Measurements from ENCODE around the gene DMRTB1.

DMRTB1 gene

DNA sequence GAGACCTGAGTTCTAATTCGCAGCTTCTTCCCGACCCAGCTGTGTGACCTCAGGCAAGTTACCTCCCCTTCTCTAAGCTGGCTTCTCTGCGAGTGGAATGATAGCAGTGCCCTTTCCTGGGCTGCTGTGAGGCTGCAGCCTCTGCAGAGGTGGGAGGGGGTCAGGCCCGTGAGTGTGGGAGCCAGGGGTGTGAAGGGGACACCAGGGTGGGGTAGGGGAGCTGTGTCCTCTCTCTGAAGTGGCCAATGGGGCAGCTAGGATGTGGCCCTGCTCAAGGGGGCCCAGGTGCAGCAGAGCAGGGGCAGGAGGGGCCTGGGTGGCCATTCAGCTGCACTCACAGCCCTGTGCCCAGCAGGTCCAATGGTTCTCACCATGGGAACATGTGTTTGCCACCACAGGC lies 24.5 kb downstream of the DMRTB1 start:
- Histone ChIP-seq H3K9me3 (ENCODE audit: control insufficient read depth, insufficient read depth, low read depth, low read length) (no peaks in the 10 kb centered on the region), H3K4me1 (ENCODE audit: control insufficient read depth, insufficient read depth, low read length) (no peaks in the 10 kb centered on the region), H3K27ac (ENCODE audit: extremely low read depth, low read depth, low read length) (no peak overlapping the region), H3K36me3 (ENCODE audit: control insufficient read depth in 2 of 2, insufficient read depth in 1 of 2, low read length in 2 of 2) (no peaks in the 10 kb centered on the region), H3K4me3 (ENCODE audit: low read depth, low read length) (no peak overlapping the region)
- CTCF ChIA-PET = interaction anchor here (0.6 to 7.8 kb wide), 9 partner anchors 12 to 564 kb away, joined by 3 to 79 read pairs (median 3); no protein-coding TSS in a partner anchor
- POLR2A ChIA-PET = no interaction called here
- TF ChIP-seq ZBTB17 (tag by site-specific recombination; IDR thresholded peaks at IDR 0.05) (no peak), ZNF677 (tag by site-specific recombination; IDR thresholded peaks at IDR 0.05) (no peak)
- TF ChIP-seq, protein P1, sequence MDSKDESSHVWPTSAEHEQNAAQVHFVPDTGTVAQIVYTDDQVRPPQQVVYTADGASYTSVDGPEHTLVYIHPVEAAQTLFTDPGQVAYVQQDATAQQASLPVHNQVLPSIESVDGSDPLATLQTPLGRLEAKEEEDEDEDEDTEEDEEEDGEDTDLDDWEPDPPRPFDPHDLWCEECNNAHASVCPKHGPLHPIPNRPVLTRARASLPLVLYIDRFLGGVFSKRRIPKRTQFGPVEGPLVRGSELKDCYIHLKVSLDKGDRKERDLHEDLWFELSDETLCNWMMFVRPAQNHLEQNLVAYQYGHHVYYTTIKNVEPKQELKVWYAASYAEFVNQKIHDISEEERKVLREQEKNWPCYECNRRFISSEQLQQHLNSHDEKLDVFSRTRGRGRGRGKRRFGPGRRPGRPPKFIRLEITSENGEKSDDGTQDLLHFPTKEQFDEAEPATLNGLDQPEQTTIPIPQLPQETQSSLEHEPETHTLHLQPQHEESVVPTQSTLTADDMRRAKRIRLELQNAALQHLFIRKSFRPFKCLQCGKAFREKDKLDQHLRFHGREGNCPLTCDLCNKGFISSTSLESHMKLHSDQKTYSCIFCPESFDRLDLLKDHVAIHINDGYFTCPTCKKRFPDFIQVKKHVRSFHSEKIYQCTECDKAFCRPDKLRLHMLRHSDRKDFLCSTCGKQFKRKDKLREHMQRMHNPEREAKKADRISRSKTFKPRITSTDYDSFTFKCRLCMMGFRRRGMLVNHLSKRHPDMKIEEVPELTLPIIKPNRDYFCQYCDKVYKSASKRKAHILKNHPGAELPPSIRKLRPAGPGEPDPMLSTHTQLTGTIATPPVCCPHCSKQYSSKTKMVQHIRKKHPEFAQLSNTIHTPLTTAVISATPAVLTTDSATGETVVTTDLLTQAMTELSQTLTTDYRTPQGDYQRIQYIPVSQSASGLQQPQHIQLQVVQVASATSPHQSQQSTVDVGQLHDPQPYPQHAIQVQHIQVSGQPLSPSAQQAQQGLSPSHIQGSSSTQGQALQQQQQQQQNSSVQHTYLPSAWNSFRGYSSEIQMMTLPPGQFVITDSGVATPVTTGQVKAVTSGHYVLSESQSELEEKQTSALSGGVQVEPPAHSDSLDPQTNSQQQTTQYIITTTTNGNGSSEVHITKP (tag by site-specific recombination; IDR thresholded peaks at IDR 0.05) = no peak

DNA sequence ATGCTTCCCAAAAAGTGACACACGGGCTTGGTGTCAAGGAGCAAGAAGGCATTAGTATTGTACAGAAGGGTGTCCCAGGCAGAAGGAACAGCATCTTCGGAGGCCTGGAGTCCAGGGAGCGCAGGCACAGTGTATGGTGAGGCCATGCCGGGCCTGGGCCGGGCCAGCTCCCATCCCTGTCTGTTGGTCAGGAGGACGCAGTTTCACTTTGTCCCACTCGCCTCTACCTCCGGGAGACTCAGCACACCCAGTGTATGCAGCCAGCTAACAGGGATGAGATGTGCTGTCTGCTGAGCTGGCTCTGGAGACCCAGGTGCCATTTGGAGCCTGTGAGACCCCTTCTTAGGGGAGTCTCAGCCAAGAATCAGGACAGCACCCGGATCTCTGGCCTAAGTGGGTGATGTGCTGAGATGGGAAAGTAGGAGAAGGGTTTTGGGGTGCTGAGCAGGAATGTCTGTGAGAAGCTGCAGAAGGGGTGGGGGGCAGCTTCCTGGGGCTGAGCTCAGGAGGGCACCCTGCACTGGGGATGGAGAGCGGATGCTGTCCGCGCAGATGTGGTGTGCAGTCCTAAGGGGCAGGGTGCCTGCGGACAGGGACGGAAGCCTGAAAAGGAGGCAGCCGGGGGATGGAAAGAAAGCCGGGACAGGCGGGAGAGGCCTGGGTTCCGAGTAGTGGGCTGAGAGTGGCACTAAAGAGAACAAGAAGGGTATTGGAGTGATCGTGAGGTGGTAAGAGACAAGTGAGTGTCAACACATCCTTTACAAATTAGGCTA lies 25.7 kb downstream of the DMRTB1 start:
- Histone ChIP-seq H3K9me3 (ENCODE audit: control insufficient read depth, insufficient read depth, low read depth, low read length) (no peaks in the 10 kb centered on the region), H3K4me1 (ENCODE audit: control insufficient read depth, insufficient read depth, low read length) (no peaks in the 10 kb centered on the region), H3K4me3 (ENCODE audit: low read depth, low read length) (no peak overlapping the region), H3K27ac (ENCODE audit: extremely low read depth, low read depth, low read length) (no peak overlapping the region), H3K36me3 (ENCODE audit: control insufficient read depth in 2 of 2, insufficient read depth in 1 of 2, low read length in 2 of 2) (no peaks in the 10 kb centered on the region)
- TF ChIP-seq ZEB2 (tag by site-specific recombination; IDR thresholded peaks at IDR 0.05) (no peak), ZNF785 (tag by site-specific recombination; IDR thresholded peaks at IDR 0.05) (no peak), ZNF302 (tag by site-specific recombination; IDR thresholded peaks at IDR 0.05; ENCODE audit: low read depth) (no peak)
- ChIA-PET CTCF (interaction anchor here (0.7 to 7.8 kb wide), 27 partner anchors 10 to 1818 kb away, joined by 3 to 79 read pairs (median 4); no protein-coding TSS in a partner anchor), POLR2A (no interaction called here)

DNA sequence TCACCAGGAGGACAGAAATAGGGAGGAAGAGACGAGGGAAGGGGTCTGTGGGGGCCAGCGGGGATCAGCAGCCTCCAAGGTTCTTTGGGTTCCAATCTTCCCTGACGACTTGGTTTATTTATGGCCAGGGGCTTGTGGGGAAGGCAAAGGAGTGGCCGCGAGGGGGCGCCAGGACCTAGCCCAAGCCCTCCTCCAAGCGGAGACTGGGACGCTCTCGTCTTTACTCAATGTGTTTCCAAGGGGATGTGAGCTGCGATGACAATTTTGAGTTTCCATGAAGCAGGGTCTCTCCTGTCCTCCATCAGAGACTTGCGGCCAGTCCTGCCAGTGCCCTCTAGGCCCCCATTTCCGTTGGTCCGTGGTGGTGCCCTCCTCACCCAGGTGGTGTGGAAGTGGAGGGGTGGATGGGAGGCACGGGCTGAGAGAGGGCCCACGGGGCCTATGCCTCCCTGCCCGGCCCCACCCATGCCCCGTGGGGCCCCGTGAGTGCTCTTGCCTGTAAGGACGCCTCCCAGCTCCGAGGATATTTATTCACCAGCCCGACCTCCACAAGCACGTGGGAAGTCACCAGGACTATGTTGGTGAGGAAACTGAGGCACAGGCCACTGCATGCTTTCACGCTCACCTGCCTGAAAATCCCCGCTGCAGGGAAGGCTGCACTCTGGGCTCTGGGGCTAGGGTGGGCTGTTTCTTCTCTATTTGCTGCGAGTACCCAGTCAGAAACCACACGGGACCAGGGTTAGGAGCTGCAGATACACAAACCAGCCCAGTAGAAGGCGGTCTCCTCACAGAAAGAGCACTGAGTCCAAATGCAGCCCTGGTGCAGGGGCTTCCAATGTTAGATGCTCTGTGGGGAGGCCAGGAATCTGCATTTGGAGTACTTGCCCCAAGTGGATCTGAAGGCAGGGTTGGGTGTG lies 26.5 kb downstream of the DMRTB1 start:
- no peak overlapping the region for H3K27ac ChIP-seq (ENCODE audit: extremely low read depth, low read depth, low read length)
- H3K9me3 ChIP-seq (ENCODE audit: control insufficient read depth, insufficient read depth, low read depth, low read length) = no peaks in the 10 kb centered on the region
- CTCF ChIA-PET = interaction anchor here (0.6 to 7.8 kb wide), 40 partner anchors 10 to 1819 kb away, joined by 3 to 79 read pairs (median 4); partner anchors contain the start of gene NDC1
- H3K4me1 ChIP-seq (ENCODE audit: control insufficient read depth, insufficient read depth, low read length) = no peaks in the 10 kb centered on the region
- POLR2A ChIA-PET = interaction anchor here (0.6 kb wide), 1 partner anchor 324 kb away, joined by 3 read pairs; no protein-coding TSS in a partner anchor
- H3K4me3 ChIP-seq (ENCODE audit: low read depth, low read length) = no peak overlapping the region
- H3K36me3 ChIP-seq (ENCODE audit: control insufficient read depth in 2 of 2, insufficient read depth in 1 of 2, low read length in 2 of 2) = no peaks in the 10 kb centered on the region
- TF ChIP-seq, protein P2, sequence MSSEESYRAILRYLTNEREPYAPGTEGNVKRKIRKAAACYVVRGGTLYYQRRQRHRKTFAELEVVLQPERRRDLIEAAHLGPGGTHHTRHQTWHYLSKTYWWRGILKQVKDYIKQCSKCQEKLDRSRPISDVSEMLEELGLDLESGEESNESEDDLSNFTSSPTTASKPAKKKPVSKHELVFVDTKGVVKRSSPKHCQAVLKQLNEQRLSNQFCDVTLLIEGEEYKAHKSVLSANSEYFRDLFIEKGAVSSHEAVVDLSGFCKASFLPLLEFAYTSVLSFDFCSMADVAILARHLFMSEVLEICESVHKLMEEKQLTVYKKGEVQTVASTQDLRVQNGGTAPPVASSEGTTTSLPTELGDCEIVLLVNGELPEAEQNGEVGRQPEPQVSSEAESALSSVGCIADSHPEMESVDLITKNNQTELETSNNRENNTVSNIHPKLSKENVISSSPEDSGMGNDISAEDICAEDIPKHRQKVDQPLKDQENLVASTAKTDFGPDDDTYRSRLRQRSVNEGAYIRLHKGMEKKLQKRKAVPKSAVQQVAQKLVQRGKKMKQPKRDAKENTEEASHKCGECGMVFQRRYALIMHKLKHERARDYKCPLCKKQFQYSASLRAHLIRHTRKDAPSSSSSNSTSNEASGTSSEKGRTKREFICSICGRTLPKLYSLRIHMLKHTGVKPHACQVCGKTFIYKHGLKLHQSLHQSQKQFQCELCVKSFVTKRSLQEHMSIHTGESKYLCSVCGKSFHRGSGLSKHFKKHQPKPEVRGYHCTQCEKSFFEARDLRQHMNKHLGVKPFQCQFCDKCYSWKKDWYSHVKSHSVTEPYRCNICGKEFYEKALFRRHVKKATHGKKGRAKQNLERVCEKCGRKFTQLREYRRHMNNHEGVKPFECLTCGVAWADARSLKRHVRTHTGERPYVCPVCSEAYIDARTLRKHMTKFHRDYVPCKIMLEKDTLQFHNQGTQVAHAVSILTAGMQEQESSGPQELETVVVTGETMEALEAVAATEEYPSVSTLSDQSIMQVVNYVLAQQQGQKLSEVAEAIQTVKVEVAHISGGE (tag by site-specific recombination; conservative IDR thresholded peaks at IDR 0.05; ENCODE audit: low read depth) = peak; percentile 82
- TF ChIP-seq KLF7 (tag by site-specific recombination; IDR thresholded peaks at IDR 0.05; ENCODE audit: borderline replicate concordance) (no peak), TRIM28 (IDR thresholded peaks at IDR 0.05; ENCODE audit: borderline replicate concordance, low read length) (no peak), GLIS2 (tag by site-specific recombination; IDR thresholded peaks at IDR 0.05) (peak; percentile 44; the same call in 1 of the 2 replicates), YY1 (tag by site-specific recombination; IDR thresholded peaks at IDR 0.05) (no peak)
- TF ChIP-seq, protein P3, sequence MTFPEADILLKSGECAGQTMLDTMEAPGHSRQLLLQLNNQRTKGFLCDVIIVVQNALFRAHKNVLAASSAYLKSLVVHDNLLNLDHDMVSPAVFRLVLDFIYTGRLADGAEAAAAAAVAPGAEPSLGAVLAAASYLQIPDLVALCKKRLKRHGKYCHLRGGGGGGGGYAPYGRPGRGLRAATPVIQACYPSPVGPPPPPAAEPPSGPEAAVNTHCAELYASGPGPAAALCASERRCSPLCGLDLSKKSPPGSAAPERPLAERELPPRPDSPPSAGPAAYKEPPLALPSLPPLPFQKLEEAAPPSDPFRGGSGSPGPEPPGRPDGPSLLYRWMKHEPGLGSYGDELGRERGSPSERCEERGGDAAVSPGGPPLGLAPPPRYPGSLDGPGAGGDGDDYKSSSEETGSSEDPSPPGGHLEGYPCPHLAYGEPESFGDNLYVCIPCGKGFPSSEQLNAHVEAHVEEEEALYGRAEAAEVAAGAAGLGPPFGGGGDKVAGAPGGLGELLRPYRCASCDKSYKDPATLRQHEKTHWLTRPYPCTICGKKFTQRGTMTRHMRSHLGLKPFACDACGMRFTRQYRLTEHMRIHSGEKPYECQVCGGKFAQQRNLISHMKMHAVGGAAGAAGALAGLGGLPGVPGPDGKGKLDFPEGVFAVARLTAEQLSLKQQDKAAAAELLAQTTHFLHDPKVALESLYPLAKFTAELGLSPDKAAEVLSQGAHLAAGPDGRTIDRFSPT (tag by site-specific recombination; IDR thresholded peaks at IDR 0.05) = 0 out of 2 replicates have a peak, but pooled peaks have one; percentile 35
- TF ChIP-seq, protein P4, sequence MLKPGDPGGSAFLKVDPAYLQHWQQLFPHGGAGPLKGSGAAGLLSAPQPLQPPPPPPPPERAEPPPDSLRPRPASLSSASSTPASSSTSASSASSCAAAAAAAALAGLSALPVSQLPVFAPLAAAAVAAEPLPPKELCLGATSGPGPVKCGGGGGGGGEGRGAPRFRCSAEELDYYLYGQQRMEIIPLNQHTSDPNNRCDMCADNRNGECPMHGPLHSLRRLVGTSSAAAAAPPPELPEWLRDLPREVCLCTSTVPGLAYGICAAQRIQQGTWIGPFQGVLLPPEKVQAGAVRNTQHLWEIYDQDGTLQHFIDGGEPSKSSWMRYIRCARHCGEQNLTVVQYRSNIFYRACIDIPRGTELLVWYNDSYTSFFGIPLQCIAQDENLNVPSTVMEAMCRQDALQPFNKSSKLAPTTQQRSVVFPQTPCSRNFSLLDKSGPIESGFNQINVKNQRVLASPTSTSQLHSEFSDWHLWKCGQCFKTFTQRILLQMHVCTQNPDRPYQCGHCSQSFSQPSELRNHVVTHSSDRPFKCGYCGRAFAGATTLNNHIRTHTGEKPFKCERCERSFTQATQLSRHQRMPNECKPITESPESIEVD (tag by site-specific recombination; IDR thresholded peaks at IDR 0.05) = no peak
- TF ChIP-seq, protein P5, sequence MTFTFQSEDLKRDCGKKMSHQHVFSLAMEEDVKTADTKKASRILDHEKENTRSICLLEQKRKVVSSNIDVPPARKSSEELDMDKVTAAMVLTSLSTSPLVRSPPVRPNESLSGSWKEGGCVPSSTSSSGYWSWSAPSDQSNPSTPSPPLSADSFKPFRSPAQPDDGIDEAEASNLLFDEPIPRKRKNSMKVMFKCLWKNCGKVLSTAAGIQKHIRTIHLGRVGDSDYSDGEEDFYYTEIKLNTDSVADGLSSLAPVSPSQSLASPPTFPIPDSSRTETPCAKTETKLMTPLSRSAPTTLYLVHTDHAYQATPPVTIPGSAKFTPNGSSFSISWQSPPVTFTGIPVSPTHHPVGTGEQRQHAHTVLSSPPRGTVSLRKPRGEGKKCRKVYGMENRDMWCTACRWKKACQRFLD (tag by site-specific recombination; IDR thresholded peaks at IDR 0.05) = no peak
